HG02840 (cell line): Measurements from ENCODE around the gene EP300.
A peak's percentile ranks its signal among the peaks of the same experiment; 100 is the strongest.
"Not testable (repeated sequence)": the region's sequence is repeated elsewhere in the genome, so short reads cannot be mapped to it uniquely, and the experiment has no call there.

Experiments
- ATAC-seq: cut with Tn5 transposase; IDR thresholded peaks from one replicate; pipeline ENCODE4 v1.9.1; 2021; ENCODE audit warnings: mild to moderate bottlenecking, moderate library complexity, moderate number of reproducible peaks; ENCODE audit not compliant: unreplicated experiment, low FRiP score

Gene EP300

GRCh38 chr22:41076857-41077256 is 15.5 kb upstream of the EP300 start:
- no peak for ATAC-seq

DNA sequence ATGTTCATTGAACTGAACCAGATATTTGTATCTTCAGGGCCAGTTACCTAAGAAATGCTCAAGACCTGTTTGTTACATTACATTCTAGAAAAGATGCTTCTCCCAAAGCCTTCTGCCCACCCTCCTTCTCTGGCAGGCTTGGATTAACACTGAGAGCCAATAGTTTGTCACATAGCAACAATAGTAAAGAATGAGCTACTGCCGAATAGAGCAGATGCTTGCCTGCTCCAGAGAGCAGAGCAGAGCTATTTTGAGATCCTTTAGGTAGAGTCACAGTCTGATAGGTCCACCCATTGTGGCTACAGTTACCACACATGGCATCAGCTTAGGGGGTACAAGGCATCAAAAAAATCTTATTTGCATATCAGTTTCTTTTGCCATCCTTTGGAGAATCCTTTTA is 13.5 kb upstream of the EP300 start:
- no peak for ATAC-seq

GRCh38 chr22:41085842-41086241 is 6.5 kb upstream of the EP300 start:
- no peak for ATAC-seq

- peak; percentile 67 for ATAC-seq
Observed at GRCh38 chr22:41091132-41092022, 1.0 kb upstream of the EP300 start.

GRCh38 chr22:41092847-41093411 is 537 bp downstream of the EP300 start:
- no peak for ATAC-seq

DNA sequence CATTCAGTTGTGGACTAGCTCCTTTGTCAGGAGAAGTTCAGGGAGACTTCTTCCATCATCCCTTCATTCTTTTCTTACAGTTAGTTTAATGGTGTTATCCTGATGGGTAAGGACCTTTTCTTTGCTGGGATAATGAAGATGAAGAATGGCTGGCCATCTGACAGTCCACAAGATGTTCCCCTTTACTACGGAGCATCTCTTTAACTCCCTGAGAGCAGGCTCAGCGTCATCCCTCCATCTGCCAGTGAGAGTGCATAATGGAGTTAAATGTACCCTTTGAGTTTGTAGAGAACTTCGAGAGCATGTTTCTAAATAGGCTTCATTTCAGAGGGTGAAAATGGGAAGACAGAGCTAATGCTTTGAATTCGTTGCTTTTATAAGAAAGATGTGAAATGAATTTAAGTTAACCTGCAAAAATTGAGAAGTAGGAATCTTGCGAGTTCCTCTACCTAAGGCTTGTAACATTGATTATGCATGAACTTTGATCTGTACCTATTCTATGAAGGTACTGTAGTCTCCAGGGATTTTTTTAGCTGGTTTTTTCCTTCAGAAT is 1.7 kb downstream of the EP300 start:
- ATAC-seq = no peak

DNA sequence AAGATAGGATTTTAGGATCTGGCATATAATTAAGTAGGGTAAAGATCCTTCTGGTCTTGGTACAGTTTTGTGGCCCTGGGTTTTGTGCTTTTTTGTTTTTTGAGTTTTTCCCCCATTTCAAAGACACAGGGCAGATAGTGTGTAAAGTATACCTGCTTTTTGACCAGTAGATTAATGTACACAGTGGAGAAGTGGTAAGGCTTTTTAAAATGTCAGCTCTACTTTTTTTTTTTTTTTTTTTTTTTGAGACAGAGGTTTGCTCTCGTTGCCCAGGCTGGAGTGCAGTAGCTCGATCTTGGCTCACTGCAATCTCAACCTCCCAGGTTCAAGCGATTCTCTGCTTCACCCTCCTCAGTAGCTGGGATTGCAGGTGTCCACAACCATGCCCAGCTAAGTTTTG is 4.0 kb downstream of the EP300 start:
- ATAC-seq = no peak

GRCh38 chr22:41096841-41097240 is 4.4 kb downstream of the EP300 start:
- ATAC-seq = no peak

GRCh38 chr22:41099036-41099435 is 6.6 kb downstream of the EP300 start:
- no peak for ATAC-seq

GRCh38 chr22:41106122-41106968 is 14.0 kb downstream of the EP300 start:
- no peak for ATAC-seq

DNA sequence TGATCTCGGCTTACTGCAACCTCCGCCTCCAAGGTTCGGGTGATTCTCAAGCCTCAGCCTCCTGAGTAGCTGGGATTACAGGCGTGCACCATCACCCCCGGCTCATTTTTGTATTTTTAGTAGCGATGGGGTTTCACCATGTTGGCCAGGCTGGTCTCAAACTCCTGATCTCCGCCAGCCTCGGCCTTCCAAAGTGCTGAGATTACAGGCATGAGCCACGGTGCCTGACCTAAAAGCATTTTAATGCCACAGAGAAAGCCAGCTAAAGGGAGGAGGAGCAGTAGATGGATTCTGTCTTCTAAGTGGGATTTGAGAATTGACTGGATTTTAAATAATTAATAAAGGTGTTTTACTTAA is 14.6 kb downstream of the EP300 start:
- not testable (repeated sequence) for ATAC-seq

- no peak for ATAC-seq
Observed at GRCh38 chr22:41110968-41111367, 18.6 kb downstream of the EP300 start.

GRCh38 chr22:41116342-41116741 is 23.9 kb downstream of the EP300 start:
- ATAC-seq = no peak

DNA sequence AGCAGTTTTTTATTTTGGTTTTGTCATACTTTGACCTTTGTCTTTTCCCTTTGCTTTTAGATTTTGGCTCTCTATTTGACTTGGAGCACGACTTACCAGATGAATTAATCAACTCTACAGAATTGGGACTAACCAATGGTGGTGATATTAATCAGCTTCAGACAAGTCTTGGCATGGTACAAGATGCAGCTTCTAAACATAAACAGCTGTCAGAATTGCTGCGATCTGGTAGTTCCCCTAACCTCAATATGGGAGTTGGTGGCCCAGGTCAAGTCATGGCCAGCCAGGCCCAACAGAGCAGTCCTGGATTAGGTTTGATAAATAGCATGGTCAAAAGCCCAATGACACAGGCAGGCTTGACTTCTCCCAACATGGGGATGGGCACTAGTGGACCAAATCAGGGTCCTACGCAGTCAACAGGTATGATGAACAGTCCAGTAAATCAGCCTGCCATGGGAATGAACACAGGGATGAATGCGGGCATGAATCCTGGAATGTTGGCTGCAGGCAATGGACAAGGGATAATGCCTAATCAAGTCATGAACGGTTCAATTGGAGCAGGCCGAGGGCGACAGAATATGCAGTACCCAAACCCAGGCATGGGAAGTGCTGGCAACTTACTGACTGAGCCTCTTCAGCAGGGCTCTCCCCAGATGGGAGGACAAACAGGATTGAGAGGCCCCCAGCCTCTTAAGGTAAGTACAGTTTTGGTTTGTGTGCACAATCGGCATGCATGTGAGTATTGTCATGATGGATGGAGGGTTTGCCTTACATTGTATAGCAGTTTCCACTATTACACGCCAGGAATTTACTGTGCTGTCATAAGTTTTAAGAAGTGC is 25.0 kb downstream of the EP300 start:
- ATAC-seq = no peak

GRCh38 chr22:41123151-41123550 is 30.8 kb downstream of the EP300 start:
- ATAC-seq = no peak

- ATAC-seq = no peak
Observed at GRCh38 chr22:41124086-41124485, 31.7 kb downstream of the EP300 start.

DNA sequence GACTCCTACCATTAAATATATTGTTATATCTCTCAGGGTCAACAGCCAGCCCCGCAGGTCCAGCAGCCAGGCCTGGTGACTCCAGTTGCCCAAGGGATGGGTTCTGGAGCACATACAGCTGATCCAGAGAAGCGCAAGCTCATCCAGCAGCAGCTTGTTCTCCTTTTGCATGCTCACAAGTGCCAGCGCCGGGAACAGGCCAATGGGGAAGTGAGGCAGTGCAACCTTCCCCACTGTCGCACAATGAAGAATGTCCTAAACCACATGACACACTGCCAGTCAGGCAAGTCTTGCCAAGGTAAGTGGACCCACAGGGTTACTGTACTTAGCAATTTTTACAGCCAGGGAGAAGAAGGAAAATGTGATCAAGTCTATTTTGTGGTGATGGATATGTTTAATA is 35.1 kb downstream of the EP300 start:
- ATAC-seq = no peak

- no peak for ATAC-seq
Observed at GRCh38 chr22:41128606-41129005, 36.2 kb downstream of the EP300 start.

- ATAC-seq = no peak
Observed at GRCh38 chr22:41132550-41132949, 40.2 kb downstream of the EP300 start.

GRCh38 chr22:41140365-41140957 is 48.1 kb downstream of the EP300 start:
- no peak for ATAC-seq
